GM23338 (cell line): ENCODE data around the gene CCNF. TPM values are rescaled to one million over a fixed set of nuclear protein-coding genes. Genes with fewer than 3 reads are reported as not detected.

Experiments used
- ATAC-seq: fragments of 200-7000 bp; cut with Tn5 transposase; 3 replicates; pipeline ENCODE4 v1.9.1; 2020
- DNase-seq: peaks from one replicate; pipeline ENCODE4 v3.0.0-alpha.2; 2015; ENCODE audit warnings: low spot score
- H2AFZ ChIP-seq: fragments of 200-600 bp; sonication (generic); 2 replicates; pipeline ENCODE4 v1.8.0; 2016; ENCODE audit warnings: antibody characterized with exemption, mild to moderate bottlenecking, moderate library complexity
- H3F3A ChIP-seq: fragments of 200-600 bp; sonication (generic); replicated peaks from 2 replicates; pipeline ENCODE4 v1.8.0; 2017; ENCODE audit warnings: antibody characterized with exemption, mixed run types, low read depth
- H3K27ac ChIP-seq: fragments of 200-600 bp; sonication (generic); 2 replicates; pipeline ENCODE4 v1.6.1; 2016; ENCODE audit warnings: low read depth
- H3K27me3 ChIP-seq: fragments of 200-600 bp; sonication (generic); 2 replicates; pipeline ENCODE4 v1.8.0; 2016; ENCODE audit warnings: mild to moderate bottlenecking, mixed run types, moderate library complexity; ENCODE audit not compliant: insufficient read depth
- H3K36me3 ChIP-seq: fragments of 200-600 bp; sonication (generic); 2 replicates; pipeline ENCODE4 v1.8.0; 2016; ENCODE audit warnings: mild to moderate bottlenecking; ENCODE audit not compliant: insufficient read depth
- H3K4me1 ChIP-seq: fragments of 200-600 bp; sonication (generic); 2 replicates; pipeline ENCODE4 v1.8.0; 2016; ENCODE audit warnings: mild to moderate bottlenecking, moderate library complexity; ENCODE audit not compliant: insufficient read depth
- H3K4me2 ChIP-seq: fragments of 200-600 bp; sonication (generic); 2 replicates; pipeline ENCODE4 v1.7.1; 2017; ENCODE audit warnings: mixed run types
- H3K4me3 ChIP-seq: fragments of 200-600 bp; sonication (generic); 2 replicates; pipeline ENCODE4 v1.6.1; 2016; ENCODE audit warnings: mixed run types
- H3K79me2 ChIP-seq: fragments of 200-600 bp; sonication (generic); replicated peaks from 2 replicates; pipeline ENCODE4 v1.8.0; 2017; ENCODE audit warnings: mild to moderate bottlenecking; ENCODE audit not compliant: insufficient read depth
- H3K9me2 ChIP-seq: fragments of 200-600 bp; sonication (generic); 2 replicates; pipeline ENCODE4 v1.8.0; 2017; ENCODE audit not compliant: insufficient read depth
- H4K20me1 ChIP-seq: fragments of 200-600 bp; sonication (generic); replicated peaks from 2 replicates; pipeline ENCODE4 v1.8.0; 2017; ENCODE audit warnings: mild to moderate bottlenecking; ENCODE audit not compliant: insufficient read depth
- H3K27ac Mint-ChIP-seq: 2 replicates; pipeline ENCODE4 v1.8.0; 2020; ENCODE audit warnings: inconsistent platforms, mild to moderate bottlenecking, moderate library complexity, mixed read lengths
- H3K27me3 Mint-ChIP-seq: 3 replicates; pipeline ENCODE4 v1.8.0; 2022; ENCODE audit warnings: low read depth, mild to moderate bottlenecking, moderate library complexity, mixed read lengths, inconsistent platforms; ENCODE audit not compliant: insufficient read depth, poor library complexity
- H3K36me3 Mint-ChIP-seq: 3 replicates; pipeline ENCODE4 v1.8.0; 2021; ENCODE audit warnings: low read depth, mild to moderate bottlenecking, inconsistent platforms, moderate library complexity, mixed read lengths
- H3K4me1 Mint-ChIP-seq: 3 replicates; pipeline ENCODE4 v1.8.0; 2020; ENCODE audit warnings: mild to moderate bottlenecking, inconsistent platforms, mixed read lengths
- H3K4me3 Mint-ChIP-seq: 3 replicates; pipeline ENCODE4 v1.8.0; 2021; ENCODE audit warnings: moderate library complexity, mild to moderate bottlenecking, inconsistent platforms, mixed read lengths
- H3K9me3 Mint-ChIP-seq: 3 replicates; pipeline ENCODE4 v1.8.0; 2020; ENCODE audit warnings: moderate library complexity, mild to moderate bottlenecking, inconsistent platforms, mixed read lengths
- CREB1 ChIP-seq: fragments of 250-450 bp; sonication (Bioruptor Pico); IDR thresholded peaks from 2 replicates; pipeline ENCODE4 v1.5.0; 2020; ENCODE audit warnings: low read depth, mild to moderate bottlenecking, moderate library complexity
- EZH2 ChIP-seq: fragments of 200-600 bp; sonication (generic); IDR thresholded peaks from one replicate; pipeline ENCODE4 v1.8.0; 2017; ENCODE audit warnings: antibody characterized with exemption, mild to moderate bottlenecking, low read depth; ENCODE audit not compliant: unreplicated experiment
- EZH2phosphoT487 ChIP-seq: fragments of 200-600 bp; sonication (generic); IDR thresholded peaks from one replicate; pipeline ENCODE4 v1.8.1; 2018; ENCODE audit warnings: antibody characterized with exemption; ENCODE audit not compliant: unreplicated experiment
- NANOG ChIP-seq: IDR thresholded peaks from 2 replicates; pipeline ENCODE4 v1.6.1; 2016; ENCODE audit warnings: antibody characterized with exemption, borderline replicate concordance
- POLR2AphosphoS5 ChIP-seq: IDR thresholded peaks from 2 replicates; pipeline ENCODE4 v1.6.1; 2016; ENCODE audit warnings: antibody characterized with exemption, low read depth
- STAT1 ChIP-seq: IDR thresholded peaks from one replicate; pipeline ENCODE4 v1.6.1; 2016; ENCODE audit warnings: antibody characterized with exemption; ENCODE audit not compliant: unreplicated experiment
- ZNF114 ChIP-seq: fragments of 250-450 bp; sonication (Bioruptor Pico); IDR thresholded peaks from 2 replicates; pipeline ENCODE4 v1.5.0; 2020; ENCODE audit warnings: mild to moderate bottlenecking, moderate library complexity
- polyA plus RNA-seq: library from polyadenylated mRNA; unstranded; fragments of >200 nt; fragmentation: Nextera tagmentation; extraction: Ambion mirVana; gene quantifications from 2 replicates; pipeline ENCODE4 v1.2.1, GENCODE V29; 2016
- total RNA-seq: library from RNA; depleted of rRNA; stranded (reverse); fragments of >200 nt; shearing (Covaris generic); gene quantifications from 2 replicates; pipeline ENCODE4 v1.2.3, GENCODE V29; 2014
- TF ChIP-seq, protein P1 (sequence below): IDR thresholded peaks from 2 replicates; pipeline ENCODE4 v1.6.1; 2016; ENCODE audit warnings: antibody characterized with exemption
- TF ChIP-seq, protein P2 (sequence below), 2 experiments: fragments of 200-600 bp in 1 of 2; sonication (generic) in 1 of 2; conservative IDR thresholded peaks; 2 replicates each; pipeline versions ENCODE4 v1.5.1 to v1.6.1; 2016 to 2017; ENCODE audit warnings: antibody characterized with exemption in 2 of 2, low read depth in 2 of 2, mild to moderate bottlenecking in 2 of 2, moderate library complexity in 1 of 2

CCNF gene
- total and polyA plus RNA-seq, 2 experiments from 2014 or later, result 21.2 to 54.2 TPM

- peaks cover 10% of the 10 kb centered on the region for H3K36me3 Mint-ChIP-seq
- Histone ChIP-seq H3K79me2 (no peaks in the 10 kb centered on the region; the same call in 1 of the 2 replicates), H2AFZ (no peak overlapping the region), H3K4me3 (peak overlapping the region; percentile 71; the same call in 1 of the 2 replicates), H3K4me2 (peak overlapping the region; percentile 95), H3F3A (peaks cover 20% of the 10 kb centered on the region), H3K27ac (no peak overlapping the region), H3K27me3 (peaks cover 40% of the 10 kb centered on the region), H3K36me3 (no peaks in the 10 kb centered on the region), H4K20me1 (no peaks in the 10 kb centered on the region; the same call in 1 of the 2 replicates), H3K9me2 (no peaks in the 10 kb centered on the region), H3K4me1 (peaks cover 15% of the 10 kb centered on the region)
- ATAC-seq, result no peak
- peaks cover 34% of the 10 kb centered on the region for H3K27me3 Mint-ChIP-seq
- DNase-seq, result no peak
- H3K4me1 Mint-ChIP-seq, result peaks cover 12% of the 10 kb centered on the region
- TF ChIP-seq CREB1, result no peak
- TF ChIP-seq, protein P1, sequence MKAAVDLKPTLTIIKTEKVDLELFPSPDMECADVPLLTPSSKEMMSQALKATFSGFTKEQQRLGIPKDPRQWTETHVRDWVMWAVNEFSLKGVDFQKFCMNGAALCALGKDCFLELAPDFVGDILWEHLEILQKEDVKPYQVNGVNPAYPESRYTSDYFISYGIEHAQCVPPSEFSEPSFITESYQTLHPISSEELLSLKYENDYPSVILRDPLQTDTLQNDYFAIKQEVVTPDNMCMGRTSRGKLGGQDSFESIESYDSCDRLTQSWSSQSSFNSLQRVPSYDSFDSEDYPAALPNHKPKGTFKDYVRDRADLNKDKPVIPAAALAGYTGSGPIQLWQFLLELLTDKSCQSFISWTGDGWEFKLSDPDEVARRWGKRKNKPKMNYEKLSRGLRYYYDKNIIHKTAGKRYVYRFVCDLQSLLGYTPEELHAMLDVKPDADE, result no peak
- no peak for TF ChIP-seq NANOG
- no peak for TF ChIP-seq ZNF114 (CRISPR knock-in tag)
- no peak for TF ChIP-seq STAT1
- TF ChIP-seq, protein P2, sequence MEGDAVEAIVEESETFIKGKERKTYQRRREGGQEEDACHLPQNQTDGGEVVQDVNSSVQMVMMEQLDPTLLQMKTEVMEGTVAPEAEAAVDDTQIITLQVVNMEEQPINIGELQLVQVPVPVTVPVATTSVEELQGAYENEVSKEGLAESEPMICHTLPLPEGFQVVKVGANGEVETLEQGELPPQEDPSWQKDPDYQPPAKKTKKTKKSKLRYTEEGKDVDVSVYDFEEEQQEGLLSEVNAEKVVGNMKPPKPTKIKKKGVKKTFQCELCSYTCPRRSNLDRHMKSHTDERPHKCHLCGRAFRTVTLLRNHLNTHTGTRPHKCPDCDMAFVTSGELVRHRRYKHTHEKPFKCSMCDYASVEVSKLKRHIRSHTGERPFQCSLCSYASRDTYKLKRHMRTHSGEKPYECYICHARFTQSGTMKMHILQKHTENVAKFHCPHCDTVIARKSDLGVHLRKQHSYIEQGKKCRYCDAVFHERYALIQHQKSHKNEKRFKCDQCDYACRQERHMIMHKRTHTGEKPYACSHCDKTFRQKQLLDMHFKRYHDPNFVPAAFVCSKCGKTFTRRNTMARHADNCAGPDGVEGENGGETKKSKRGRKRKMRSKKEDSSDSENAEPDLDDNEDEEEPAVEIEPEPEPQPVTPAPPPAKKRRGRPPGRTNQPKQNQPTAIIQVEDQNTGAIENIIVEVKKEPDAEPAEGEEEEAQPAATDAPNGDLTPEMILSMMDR (conservative IDR thresholded peaks at IDR 0.05; ENCODE audit: low read depth in 2 of 2), result no peak
- no peak for TF ChIP-seq EZH2
- no peak; the same call in 1 of the 2 replicates for TF ChIP-seq POLR2AphosphoS5
- no peaks in the 10 kb centered on the region for H3K9me3 Mint-ChIP-seq
- H3K4me3 Mint-ChIP-seq, result peak overlapping the region; percentile 61
- H3K27ac Mint-ChIP-seq, result no peak overlapping the region
Measured at GRCh38 chr16:2466667-2467527, 37.6 kb downstream of the CCNF start.

DNA sequence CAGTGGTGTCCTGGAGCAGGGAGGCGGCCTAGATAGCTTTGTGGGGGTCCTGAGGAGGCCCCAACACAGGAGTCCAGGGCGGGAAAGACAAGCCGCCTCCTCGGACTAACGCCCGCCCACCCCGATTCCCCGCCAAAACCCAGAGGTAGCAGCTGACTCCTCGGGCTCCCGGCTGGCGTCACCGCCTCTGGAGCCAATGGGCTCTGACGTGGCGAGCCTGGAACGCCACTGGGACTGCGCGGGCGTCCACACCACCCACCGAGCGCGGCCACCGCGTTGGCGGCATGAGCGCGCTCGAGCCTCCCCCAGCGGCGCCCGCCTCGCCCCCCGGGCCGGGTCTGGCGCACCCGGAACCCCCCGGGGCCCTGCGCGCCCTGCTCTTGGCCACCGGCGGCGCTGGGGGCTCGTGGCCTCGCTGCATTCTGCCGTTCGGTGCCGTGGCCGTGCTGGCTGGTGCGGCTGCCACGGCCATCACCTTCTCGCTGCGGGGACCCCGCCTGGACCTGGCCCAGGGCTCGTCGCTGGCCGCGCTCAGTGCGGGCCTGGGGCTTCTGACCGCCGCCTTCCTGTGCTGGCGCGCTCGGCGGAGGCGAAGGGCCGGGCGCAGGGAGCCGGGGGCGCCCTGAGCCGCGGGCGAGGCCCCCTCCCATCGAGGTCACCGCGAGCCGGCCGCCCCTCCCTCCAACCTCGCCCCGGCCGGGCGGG is 38.4 kb downstream of the CCNF start:
- Histone ChIP-seq H3K36me3 (no peaks in the 10 kb centered on the region), H3K4me2 (peak overlapping the region; percentile 95), H3K4me3 (peak overlapping the region; percentile 71), H3K79me2 (no peaks in the 10 kb centered on the region), H2AFZ (no peak overlapping the region), H3K4me1 (peaks cover 15% of the 10 kb centered on the region), H4K20me1 (no peaks in the 10 kb centered on the region; the same call in 1 of the 2 replicates), H3K27ac (no peak overlapping the region), H3F3A (peaks cover 21% of the 10 kb centered on the region), H3K27me3 (peaks cover 48% of the 10 kb centered on the region), H3K9me2 (no peaks in the 10 kb centered on the region)
- Mint-ChIP-seq H3K9me3 (no peaks in the 10 kb centered on the region), H3K4me3 (peak overlapping the region; percentile 69), H3K27me3 (peaks cover 41% of the 10 kb centered on the region), H3K36me3 (peaks cover 10% of the 10 kb centered on the region), H3K27ac (no peak overlapping the region), H3K4me1 (peaks cover 12% of the 10 kb centered on the region)
- peak; percentile 41 for ATAC-seq
- no peak for TF ChIP-seq EZH2phosphoT487
- TF ChIP-seq CREB1, result peak; percentile 73
- TF ChIP-seq POLR2AphosphoS5, result peak; percentile 50
- DNase-seq, result peak; percentile 83
